Sigmoid colon (tissue), 7 donors: ENCODE results near the gene MPLKIP. TPM values are rescaled to one million over a fixed set of nuclear protein-coding genes. Genes with fewer than 3 reads are reported as not detected.

Source experiments
- DNase-seq: peaks from one replicate; pipeline ENCODE4 v3.0.0-alpha.2; 2019
- H3K27ac ChIP-seq, 4 donors: fragments of 200-600 bp; sonication (generic); one replicate each; pipeline ENCODE4 v1.5.1; 2016 to 2019; ENCODE audit warnings: mild to moderate bottlenecking in 1 of 4
- H3K27me3 ChIP-seq, 3 donors: fragments of 200-600 bp; sonication (generic); one replicate each; pipeline ENCODE4 v1.5.1; 2019; ENCODE audit warnings: mild to moderate bottlenecking in 1 of 3
- H3K36me3 ChIP-seq, 4 donors: fragments of 200-600 bp; sonication (generic); one replicate each; pipeline ENCODE4 v1.5.1; 2016 to 2019
- H3K4me1 ChIP-seq, 4 donors: fragments of 200-600 bp; sonication (generic); one replicate each; pipeline ENCODE4 v1.5.1; 2017 to 2019
- H3K4me3 ChIP-seq, 4 donors: fragments of 200-600 bp; sonication (generic); one replicate each; pipeline ENCODE4 v1.5.1; 2017 to 2019; ENCODE audit warnings: mild to moderate bottlenecking in 2 of 4, moderate library complexity in 1 of 4
- H3K9me3 ChIP-seq, 4 donors: fragments of 200-600 bp in 3 of 4; sonication (generic) in 3 of 4; one replicate each; pipeline versions ENCODE4 v1.5.1 to v1.6.1; 2013 to 2019
- EP300 ChIP-seq, 4 donors: sonication (generic); formaldehyde crosslinking; IDR thresholded peaks; one replicate each; pipeline ENCODE4 v1.6.1; 2017; ENCODE audit warnings: antibody characterized with exemption in 4 of 4
- POLR2A ChIP-seq, 2 donors: fragments of 450-650 bp; IDR thresholded peaks; one replicate each; pipeline ENCODE4 v1.6.1; 2016; ENCODE audit warnings: antibody characterized with exemption in 2 of 2, mild to moderate bottlenecking in 2 of 2, moderate library complexity in 2 of 2
- POLR2AphosphoS5 ChIP-seq, 4 donors: sonication (generic); formaldehyde crosslinking; IDR thresholded peaks; one replicate each; pipeline ENCODE4 v1.6.1; 2017; ENCODE audit warnings: antibody characterized with exemption in 4 of 4
- WGBS, 2 donors: extraction: QIAGEN DNeasy Blood & Tissue Kit; methylation state at CpG; one replicate each; pipeline ENCODE4 v1.1.7; 2013; 5-methylcytosine and 5-hydroxymethylcytosine counted together
- intact Hi-C: fragments of 100-400 bp; cut with DNase I; formaldehyde crosslinking; loops from one replicate; pipeline ENCODE4 v1.15.1; 2023
- polyA plus RNA-seq, 3 donors: library from polyadenylated mRNA; stranded (reverse); fragments of 200-250 nt; gene quantifications; one replicate each; pipeline ENCODE4 v1.2.3, GENCODE V29; 2013
- small RNA-seq, 3 donors: library from RNA; depleted of rRNA; stranded (forward); fragments of <200 nt; gene quantifications; one replicate each; pipeline ENCODE3, GENCODE V24; 2016
- total RNA-seq, 4 donors: library from RNA; depleted of rRNA; stranded (reverse); fragments of >200 nt; gene quantifications; one replicate each; pipeline ENCODE4 v1.1.0, GENCODE V29; 2016
- TF ChIP-seq, protein P1 (sequence below), 4 experiments: fragments of 450-650 bp in 3 of 4; fragments of 200-600 bp in 1 of 4; IDR thresholded peaks; one replicate each; pipeline ENCODE4 v1.5.1; 2016 to 2019; ENCODE audit warnings: antibody characterized with exemption in 4 of 4, mild to moderate bottlenecking in 3 of 4, moderate library complexity in 2 of 4
- donor health status: healthy with polysubstance abuse.
- donor health status: Bipolar disorder and iron deficiency.
- donor health status: healthy.

Gene MPLKIP
- total and polyA plus RNA-seq, 7 donors: 26.9 to 70.5 (median 43.1) TPM

DNA sequence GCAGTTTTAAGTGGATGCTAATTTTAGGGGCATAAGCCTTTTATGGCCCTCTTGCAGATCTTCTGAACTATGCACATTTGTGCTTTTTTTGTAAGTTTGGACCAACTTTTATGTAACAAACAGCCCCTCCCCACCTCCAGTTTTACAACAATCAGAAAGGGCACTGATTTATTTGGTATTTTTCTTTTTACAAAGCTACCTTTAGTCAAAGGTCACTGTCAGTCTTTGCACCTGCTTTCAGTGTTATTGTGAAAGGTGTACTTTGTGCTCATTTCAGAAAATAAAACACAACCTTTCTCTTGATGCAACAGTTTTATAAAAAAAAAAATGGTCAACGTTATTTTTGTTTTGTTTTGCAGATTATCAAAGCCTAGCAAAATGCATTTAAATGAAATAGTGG, 39.2 kb downstream of the MPLKIP start:
- intact Hi-C loops: no loop called here
- no peak for TF ChIP-seq EP300 (IDR thresholded peaks at IDR 0.05)
- TF ChIP-seq, protein P1, sequence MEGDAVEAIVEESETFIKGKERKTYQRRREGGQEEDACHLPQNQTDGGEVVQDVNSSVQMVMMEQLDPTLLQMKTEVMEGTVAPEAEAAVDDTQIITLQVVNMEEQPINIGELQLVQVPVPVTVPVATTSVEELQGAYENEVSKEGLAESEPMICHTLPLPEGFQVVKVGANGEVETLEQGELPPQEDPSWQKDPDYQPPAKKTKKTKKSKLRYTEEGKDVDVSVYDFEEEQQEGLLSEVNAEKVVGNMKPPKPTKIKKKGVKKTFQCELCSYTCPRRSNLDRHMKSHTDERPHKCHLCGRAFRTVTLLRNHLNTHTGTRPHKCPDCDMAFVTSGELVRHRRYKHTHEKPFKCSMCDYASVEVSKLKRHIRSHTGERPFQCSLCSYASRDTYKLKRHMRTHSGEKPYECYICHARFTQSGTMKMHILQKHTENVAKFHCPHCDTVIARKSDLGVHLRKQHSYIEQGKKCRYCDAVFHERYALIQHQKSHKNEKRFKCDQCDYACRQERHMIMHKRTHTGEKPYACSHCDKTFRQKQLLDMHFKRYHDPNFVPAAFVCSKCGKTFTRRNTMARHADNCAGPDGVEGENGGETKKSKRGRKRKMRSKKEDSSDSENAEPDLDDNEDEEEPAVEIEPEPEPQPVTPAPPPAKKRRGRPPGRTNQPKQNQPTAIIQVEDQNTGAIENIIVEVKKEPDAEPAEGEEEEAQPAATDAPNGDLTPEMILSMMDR (IDR thresholded peaks at IDR 0.05): no peak
- no peak for TF ChIP-seq POLR2A (IDR thresholded peaks at IDR 0.05)
- no peak for TF ChIP-seq POLR2AphosphoS5 (IDR thresholded peaks at IDR 0.05)
- no peak for DNase-seq

DNA sequence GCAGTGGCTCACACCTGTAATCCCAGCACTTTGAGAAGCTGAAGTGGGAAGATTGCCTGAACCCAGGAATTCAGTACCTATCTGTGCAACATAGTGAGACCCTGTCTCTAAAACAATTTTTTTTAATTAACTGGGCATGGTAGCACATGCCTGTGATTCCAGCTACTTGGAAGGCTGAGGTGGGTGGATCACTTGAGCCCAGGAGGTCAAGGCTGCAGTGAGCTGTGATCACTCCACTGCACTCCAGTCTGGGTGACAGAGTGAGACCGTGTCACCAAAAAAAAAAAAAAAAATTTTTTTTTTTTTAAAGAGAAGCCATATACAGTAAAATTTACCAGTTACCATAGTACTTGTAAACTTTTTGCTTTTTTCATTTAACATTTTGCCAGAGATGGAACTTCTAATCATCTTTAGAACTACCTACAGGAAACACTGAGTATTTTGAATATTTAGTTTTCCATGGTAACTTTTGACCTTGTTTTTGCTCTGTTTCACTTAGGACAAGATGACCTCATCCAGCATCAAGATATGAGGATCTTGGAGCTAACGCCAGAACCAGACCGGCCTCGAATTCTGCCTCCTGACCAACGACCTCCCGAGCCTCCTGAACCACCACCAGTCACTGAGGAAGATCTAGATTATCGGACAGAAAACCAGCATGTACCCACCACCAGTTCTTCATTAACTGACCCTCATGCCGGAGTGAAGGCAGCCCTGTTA, 40.6 kb downstream of the MPLKIP start:
- TF ChIP-seq POLR2AphosphoS5 (IDR thresholded peaks at IDR 0.05) (no peak), POLR2A (IDR thresholded peaks at IDR 0.05) (no peak), EP300 (IDR thresholded peaks at IDR 0.05) (no peak)
- TF ChIP-seq, protein P1 (IDR thresholded peaks at IDR 0.05): no peak
- peaks cover 0 to 9% (median 3%) of the 10 kb centered on the region in 4 donors for H3K4me1 ChIP-seq
- no peaks in the 10 kb centered on the region for H3K9me3 ChIP-seq
- H3K27me3 ChIP-seq: no peaks in the 10 kb centered on the region
- H3K27ac ChIP-seq: no peak overlapping the region
- WGBS, 2 donors: 91 to 95% methylated on average over 8 of the region's 8 CpGs
- peaks cover 13 to 68% (median 23%) of the 10 kb centered on the region in 4 donors for H3K36me3 ChIP-seq
- intact Hi-C loops: no loop called here
- no peak for DNase-seq
- no peak overlapping the region for H3K4me3 ChIP-seq

More for the DNA sequence above, 39.2 kb downstream of the MPLKIP start:
- Histone ChIP-seq H3K9me3 (no peaks in the 10 kb centered on the region), H3K27me3 (no peaks in the 10 kb centered on the region), H3K27ac (no peak overlapping the region), H3K4me1 (peaks cover 0 to 10% (median 4%) of the 10 kb centered on the region in 4 donors), H3K4me3 (no peak overlapping the region), H3K36me3 (peaks cover 10 to 54% (median 15%) of the 10 kb centered on the region in 4 donors)
- WGBS, 2 donors: 24 to 70% methylated on average over 1 of the region's 1 CpG

DNA sequence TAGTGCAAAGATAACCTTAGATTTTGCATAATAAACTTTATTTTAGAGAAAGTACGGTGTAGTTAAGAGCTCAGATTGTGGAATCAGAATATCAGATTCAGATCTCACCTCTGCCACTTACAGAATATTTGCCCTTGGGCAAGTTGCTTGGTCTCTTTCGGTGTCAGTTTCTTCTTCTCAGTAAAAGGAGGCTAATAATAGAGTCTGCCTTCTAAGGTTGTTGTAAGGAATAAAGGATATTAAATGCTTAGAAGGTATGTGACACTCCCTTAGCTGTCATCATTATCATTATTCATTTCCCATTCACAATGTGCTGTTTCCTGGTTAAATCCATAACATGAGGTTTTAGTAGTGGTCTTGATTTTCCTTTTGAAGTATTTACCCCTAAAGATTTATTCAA, 42.2 kb downstream of the MPLKIP start:
- Histone ChIP-seq H3K4me1 (no peaks in the 10 kb centered on the region), H3K27ac (peak overlapping the region in 1 of 4 donors; percentile 36), H3K27me3 (no peaks in the 10 kb centered on the region), H3K4me3 (no peak overlapping the region), H3K36me3 (peaks cover 22 to 81% (median 30%) of the 10 kb centered on the region in 4 donors), H3K9me3 (no peaks in the 10 kb centered on the region)
- intact Hi-C loops: no loop called here
- 96 to 97% methylated on average over 2 of the region's 2 CpGs for WGBS, 2 donors
- TF ChIP-seq POLR2AphosphoS5 (IDR thresholded peaks at IDR 0.05) (no peak), POLR2A (IDR thresholded peaks at IDR 0.05) (no peak), EP300 (IDR thresholded peaks at IDR 0.05) (no peak)
- TF ChIP-seq, protein P1 (IDR thresholded peaks at IDR 0.05): no peak
- DNase-seq: no peak

DNA sequence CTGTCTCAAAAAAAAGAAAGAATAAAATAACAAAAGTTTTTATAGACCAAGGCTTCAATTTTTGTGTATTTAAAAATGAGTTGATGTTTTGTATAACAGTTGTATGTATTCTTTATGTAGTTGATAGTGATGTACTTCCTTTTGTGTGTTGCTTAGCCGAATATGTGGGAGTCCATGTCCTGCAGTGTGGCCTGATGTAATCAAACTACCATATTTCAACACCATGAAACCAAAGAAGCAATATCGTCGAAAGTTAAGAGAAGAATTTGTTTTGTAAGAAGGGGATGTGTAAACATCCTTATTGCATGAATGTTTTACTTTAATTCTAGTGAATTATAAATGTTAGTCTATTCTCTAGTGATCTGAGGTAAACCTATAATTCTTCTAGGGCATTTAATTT, 56.6 kb downstream of the MPLKIP start:
- Histone ChIP-seq H3K36me3 (peaks cover 0 to 23% (median 5%) of the 10 kb centered on the region in 4 donors), H3K4me1 (no peaks in the 10 kb centered on the region), H3K27ac (no peak overlapping the region), H3K27me3 (no peaks in the 10 kb centered on the region), H3K9me3 (no peaks in the 10 kb centered on the region), H3K4me3 (no peak overlapping the region)
- TF ChIP-seq, protein P1 (IDR thresholded peaks at IDR 0.05): no peak
- TF ChIP-seq POLR2AphosphoS5 (IDR thresholded peaks at IDR 0.05) (no peak), EP300 (IDR thresholded peaks at IDR 0.05) (no peak)
- intact Hi-C loops: no loop called here
- 76 to 87% methylated on average over 3 of the region's 3 CpGs for WGBS, 2 donors
- no peak for DNase-seq

Small RNAs within 50 kb of the gene (small RNA-seq; reads per million reads assigned to genes)
- gene AC006023.1 (0 reads per million in 3 donors), gene AC006023.2 (0 reads per million in 3 donors)

Other genes starting within 250 kb of the MPLKIP start
- gene CDK13, start 184.4 kb downstream of the MPLKIP start, total RNA-seq: 10 to 100 TPM; 63.8 to 80.0 (median 71.6) TPM
- 10 to 100 TPM in 2 of 3 donors, 1 to 10 TPM in 1; 8.4 to 20.8 (median 13.2) TPM for gene CDK13, start 184.4 kb downstream of the MPLKIP start, polyA plus RNA-seq
- 10 to 100 TPM in 1 of 4 donors, 1 to 10 TPM in 3; 2.3 to 14.0 (median 4.2) TPM for gene SUGCT, start 383 bp upstream of the MPLKIP start, total RNA-seq
- gene SUGCT, start 383 bp upstream of the MPLKIP start, polyA plus RNA-seq: 10 to 100 TPM in 2 of 3 donors, 1 to 10 TPM in 1; 6.3 to 25.9 (median 16.8) TPM